ENCODE data around the gene NRROS.
"Not testable (repeated sequence)": the region's sequence is repeated elsewhere in the genome, so short reads cannot be mapped to it uniquely, and the experiment has no call there.

NRROS gene

GRCh38 chr3:196639483-196640296 is at the start of gene NRROS:
Gene NRROS (plus strand): TSS chr3:196639694. CDS start chr3:196654540, 14,846 bp downstream.
- DNase-seq (ENCODE audit: low read depth) = peak; percentile 67

DNA sequence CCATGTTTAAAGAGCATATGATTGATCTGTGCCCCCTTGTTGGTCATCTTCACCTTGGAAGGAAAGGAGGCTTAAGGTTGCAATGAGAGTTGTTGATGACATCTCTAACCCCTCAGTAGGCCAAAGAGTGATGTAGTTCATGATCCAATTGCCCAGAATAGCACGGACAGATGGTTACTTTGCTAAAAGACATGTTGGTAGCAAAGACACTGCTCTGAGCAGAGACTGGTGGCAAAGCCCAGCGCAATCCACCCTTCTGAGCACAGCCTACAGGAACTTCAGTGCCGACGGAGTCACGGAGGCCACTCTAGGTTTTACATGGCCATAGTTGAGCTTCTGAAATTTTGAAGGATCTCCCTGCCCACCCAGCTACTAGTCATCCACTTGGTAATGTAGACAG is 49.2 kb upstream of the NRROS start:
- no peak for DNase-seq (ENCODE audit: low read depth)

DNA sequence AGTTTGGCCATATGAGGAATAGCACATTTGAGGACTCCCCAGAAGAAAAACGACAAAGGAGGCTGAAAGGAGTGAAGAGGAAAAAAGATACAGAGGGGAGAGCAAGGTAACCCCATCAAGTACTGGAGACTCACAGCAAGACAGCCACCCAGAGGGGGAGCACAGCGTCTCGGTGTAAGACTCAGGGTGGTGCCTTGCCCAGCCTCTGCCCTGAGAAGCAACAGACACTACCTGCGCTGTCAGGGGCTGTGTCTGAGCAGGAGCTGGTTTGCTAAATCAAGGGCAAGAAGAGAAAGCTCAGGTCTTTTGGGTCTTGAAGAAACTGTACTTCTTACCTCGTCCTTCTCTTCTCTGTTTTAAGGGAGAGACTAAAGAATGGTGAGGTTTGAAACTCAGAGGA is 43.1 kb upstream of the NRROS start:
- no peak for DNase-seq (ENCODE audit: low read depth)

DNA sequence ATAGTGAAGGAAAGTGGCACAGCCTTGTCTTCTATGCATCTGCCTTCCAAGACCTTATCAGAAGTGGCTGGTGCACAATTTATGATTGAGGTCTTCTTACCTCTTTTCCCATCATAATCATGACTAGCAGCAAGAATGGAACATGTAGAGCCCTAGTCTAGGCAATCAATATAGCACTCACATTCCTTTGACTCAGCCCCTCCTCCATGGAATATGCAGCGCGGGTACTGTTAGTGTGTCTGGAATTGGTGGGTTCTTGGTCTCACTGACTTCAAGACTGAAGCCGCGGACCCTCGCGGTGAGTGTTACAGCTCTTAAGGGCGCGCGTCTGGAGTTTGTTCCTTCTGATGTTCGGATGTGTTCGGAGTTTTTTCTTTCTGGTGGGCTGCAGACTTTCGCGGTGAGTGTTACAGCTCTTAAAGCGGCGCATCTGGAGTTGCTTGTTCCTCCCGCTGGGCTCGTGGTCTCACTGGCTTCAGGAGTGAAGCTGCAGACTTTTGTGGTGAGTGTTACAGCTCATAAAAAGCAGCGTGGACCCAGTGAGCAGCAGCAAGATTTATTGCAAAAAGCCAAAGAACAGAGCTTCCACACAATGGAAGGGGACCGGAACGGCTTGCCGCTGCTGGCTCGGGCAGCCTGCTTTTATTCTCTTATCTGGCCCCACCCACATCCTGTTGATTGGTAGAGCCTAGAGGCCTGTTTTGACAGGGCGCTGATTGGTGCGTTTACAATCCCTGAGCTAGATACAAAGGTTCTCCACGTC is 41.3 kb upstream of the NRROS start:
- peak; percentile 8 for DNase-seq (ENCODE audit: low read depth)

DNA sequence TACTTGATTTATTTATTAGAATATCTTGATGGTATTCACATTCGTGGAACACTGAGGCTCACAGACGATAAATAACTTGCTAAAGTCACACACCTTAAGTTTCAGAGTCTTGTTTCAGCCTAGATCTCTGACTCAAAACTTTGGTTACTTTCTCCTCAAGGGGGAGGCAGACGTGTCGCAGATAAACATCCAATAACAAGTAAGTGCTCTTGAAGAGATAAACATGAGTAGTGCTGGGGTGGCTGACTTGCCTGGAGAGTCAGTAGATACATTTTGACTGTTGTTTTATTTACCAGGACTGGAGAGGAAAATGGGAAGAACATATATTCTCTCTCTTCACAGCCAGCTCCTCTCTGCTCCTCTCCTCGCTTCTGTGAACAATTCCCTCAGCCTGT is 39.8 kb upstream of the NRROS start:
- DNase-seq (ENCODE audit: low read depth) = peak; percentile 16

DNA sequence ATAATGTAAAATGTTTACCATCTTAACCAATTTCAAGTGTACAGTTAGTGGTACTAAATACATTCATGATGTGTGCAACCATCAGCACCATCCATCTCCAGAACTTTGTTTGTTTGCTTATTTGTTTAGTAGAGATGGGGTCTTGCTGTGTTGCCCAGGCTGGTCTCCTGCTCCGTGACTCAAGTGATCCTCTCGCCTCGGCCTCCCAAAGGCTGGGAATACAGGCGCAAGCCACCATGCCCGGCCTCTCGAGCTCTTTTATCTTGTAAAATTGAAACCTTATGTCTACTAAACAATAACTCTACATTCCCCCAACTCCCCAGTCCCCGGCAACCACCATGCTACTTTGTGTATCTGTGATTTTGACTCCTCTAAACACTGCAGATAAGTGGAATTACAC is 39.1 kb upstream of the NRROS start:
- no peak for DNase-seq (ENCODE audit: low read depth)

DNA sequence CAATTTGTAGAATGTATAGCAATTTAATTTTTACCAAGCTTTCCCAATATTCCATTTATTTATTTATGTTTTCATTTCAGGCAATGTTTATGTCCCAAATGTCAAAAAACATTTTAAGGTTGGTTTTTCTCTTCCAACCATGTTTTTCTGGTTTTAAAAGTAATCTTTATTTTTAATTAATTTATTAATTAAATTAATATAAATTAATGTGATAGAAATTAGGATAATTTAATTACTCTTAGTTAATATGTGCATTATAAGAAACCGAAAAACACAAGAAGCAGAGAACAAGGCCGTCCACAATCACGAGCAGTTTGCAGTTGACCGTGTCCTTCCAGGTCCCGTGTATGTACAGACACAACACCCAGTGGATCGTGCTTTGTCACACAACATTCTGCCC is 36.8 kb upstream of the NRROS start:
- DNase-seq (ENCODE audit: low read depth) = no peak

GRCh38 chr3:196603683-196604082 is 35.8 kb upstream of the NRROS start:
- no peak for DNase-seq (ENCODE audit: low read depth)

- DNase-seq (ENCODE audit: low read depth) = no peak
These were observed 34.9 kb upstream of the NRROS start for GRCh38 chr3:196604548-196604947.

GRCh38 chr3:196608693-196609092 is 30.8 kb upstream of the NRROS start:
- no peak for DNase-seq (ENCODE audit: low read depth)

DNA sequence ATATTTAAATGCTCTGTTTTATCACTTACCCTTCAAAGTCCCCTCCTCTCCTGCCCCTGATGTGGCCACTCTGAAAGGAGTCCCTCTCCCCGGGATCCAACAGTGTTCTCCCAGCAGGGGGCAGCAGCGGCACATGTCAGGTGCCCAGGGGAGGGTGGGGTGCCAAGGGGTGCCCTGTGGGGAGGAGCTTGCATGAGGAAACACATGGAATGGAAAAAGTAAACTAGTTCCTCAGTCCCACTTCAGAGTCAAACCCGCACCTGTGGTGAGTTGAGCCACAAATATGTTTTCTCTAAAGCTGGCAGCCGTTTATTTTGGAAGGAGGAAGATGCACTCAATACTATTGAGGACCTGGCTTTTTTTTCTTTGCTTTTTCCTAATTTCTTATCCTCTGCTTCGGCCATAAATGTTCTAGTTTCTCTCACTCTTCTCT is 30.1 kb upstream of the NRROS start:
- DNase-seq (ENCODE audit: low read depth) = peak; percentile 88

DNA sequence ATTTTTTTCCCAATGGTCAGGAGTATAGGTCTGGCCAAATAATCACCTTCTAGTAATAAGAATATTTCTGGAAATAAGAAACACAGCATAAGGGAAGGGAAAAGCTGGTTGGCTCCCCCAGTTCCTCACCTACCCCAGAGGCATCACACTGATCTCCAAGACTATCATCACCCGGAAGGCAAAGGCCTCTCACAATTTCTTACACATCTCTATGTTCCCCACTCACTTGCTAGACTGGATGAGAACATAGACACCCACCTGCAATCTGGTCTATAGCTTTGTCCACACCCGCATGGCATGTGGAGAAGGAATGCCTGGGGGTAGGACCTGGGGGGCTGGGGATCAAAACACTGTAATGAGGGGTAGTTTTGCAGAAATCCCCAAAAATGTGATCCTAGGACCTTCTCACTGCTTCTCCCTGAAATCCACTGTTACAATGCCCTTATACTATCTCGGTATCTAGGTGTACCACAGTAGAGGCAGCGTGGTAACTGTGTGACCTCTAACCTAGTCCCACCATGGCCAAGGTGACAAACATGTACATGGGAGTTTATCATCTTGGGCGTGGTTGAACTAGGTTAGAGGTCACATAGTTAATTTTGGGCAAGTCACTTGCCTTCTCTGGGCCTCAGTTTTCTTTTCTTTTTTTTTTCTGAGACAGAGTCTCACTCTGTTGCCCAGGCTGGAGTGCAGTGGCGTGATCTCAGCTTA is 29.5 kb upstream of the NRROS start:
- no peak for DNase-seq (ENCODE audit: low read depth)

GRCh38 chr3:196611761-196612483 is 27.6 kb upstream of the NRROS start:
- DNase-seq (ENCODE audit: low read depth) = peak; percentile 8

DNA sequence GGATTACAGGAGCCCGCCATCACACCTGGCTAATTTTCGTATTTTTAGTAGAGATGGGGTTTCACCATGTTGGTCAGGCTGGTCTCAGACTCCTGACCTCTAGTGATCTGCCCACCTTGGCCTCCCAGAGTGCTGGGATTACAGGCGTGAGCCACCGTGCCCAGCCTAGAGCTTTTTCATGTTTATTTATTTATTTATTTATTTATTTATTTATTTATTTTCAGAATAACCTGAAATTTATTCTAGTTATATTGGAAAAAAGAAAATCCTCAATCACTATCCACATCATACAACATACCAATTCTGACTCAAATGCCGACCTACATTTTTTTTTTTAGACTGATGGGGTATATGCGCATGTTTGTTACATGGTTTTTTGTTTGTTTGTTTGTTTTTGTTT is 24.3 kb upstream of the NRROS start:
- DNase-seq (ENCODE audit: low read depth) = not testable (repeated sequence)

DNA sequence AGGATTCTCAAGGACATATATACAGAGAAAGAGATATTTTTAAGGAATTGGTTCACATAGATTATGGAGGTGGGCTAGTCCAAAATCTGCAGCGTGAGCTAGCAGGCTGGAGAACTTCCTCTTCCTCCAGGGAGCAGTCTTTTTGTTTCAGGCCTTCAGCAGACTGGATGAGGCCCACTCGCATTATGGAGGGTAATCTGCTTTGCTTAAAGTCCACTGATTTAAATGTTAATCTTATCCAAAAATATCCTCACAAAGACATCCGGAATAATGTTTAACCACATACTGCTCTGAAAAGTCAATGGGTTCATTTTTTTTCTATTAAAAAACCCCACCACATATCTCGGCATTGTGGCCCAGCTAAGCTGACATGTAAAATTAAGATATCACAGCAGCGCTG is 22.2 kb upstream of the NRROS start:
- DNase-seq (ENCODE audit: low read depth) = no peak

DNA sequence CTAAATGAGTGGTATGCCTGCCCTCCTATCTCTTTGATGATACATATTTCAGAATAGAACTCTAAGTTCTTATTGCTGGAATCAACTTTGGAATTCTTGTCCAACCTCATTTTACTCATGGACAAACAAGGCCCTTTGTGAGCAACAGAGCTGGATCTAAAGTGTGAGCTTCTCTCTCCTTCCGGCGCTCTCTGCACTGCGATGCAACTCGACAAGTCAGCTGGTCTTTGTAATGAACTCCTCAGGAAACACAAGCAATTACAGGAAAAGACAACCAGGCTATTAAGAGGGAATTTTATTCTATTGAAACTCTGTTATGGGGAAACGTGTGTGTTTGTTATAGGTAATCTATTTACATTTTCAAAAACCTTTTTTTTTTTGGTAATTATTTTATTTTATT is 20.3 kb upstream of the NRROS start:
- DNase-seq (ENCODE audit: low read depth) = no peak

GRCh38 chr3:196619627-196620026 is 19.9 kb upstream of the NRROS start:
- DNase-seq (ENCODE audit: low read depth) = not testable (repeated sequence)

DNA sequence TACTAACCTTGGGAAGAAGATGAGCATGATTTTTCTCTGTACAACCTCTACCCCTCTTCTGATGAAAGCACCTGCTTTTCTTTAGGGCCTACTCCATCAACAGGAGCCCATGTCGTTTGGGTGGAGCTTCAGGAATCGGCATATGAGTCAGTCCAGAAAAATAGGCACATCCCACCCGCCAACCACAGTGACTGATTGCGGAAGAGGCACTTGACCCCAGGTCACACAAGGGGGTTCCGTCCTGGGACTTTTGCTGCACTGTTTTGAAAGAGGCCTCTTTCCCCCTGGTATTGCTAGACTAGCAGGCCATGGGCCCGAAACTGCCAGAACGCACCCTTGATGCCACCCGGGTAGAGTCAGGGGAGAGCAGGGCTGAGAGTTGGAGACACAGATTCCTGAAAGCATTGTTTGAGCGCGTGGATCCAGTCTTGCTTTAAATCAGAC is 19.3 kb upstream of the NRROS start:
- DNase-seq (ENCODE audit: low read depth) = peak; percentile 55

GRCh38 chr3:196620684-196621083 is 18.8 kb upstream of the NRROS start:
- no peak for DNase-seq (ENCODE audit: low read depth)

DNA sequence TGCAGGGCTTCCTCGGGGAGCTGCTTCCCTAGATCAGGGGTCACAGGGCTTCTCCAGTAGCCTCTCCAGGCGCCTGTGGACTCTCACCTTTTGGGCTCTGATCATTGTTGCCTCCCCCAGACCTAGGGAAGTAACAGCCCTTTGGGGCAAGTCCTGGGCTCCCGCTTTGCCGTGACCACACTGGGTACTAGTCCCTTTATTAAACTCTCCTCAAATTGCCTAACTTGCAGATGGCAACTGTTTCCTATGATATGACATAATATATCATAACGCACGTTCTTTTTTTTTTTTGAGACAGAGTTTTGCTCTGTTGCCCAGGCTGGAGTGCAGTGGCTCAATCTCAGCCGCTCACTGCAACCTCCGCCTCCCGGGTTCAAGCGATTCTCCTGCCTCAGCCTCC is 17.9 kb upstream of the NRROS start:
- no peak for DNase-seq (ENCODE audit: low read depth)

GRCh38 chr3:196624067-196624790 is 15.3 kb upstream of the NRROS start:
- no peak for DNase-seq (ENCODE audit: low read depth)

All from ELR (cell line).